ENCODE results near the gene ZNF407. TPM values are rescaled to one million over a fixed set of nuclear protein-coding genes. Genes with fewer than 3 reads are reported as not detected.

The ZNF407 gene
- total RNA-seq, 1 donor from 2014 or later: 11.4 TPM

- DNase-seq (ENCODE audit: low read depth in 2 of 2): no peak
These were observed 18.1 kb upstream of the ZNF407 start for GRCh38 chr18:74579496-74580065.

- no peak for DNase-seq (ENCODE audit: low read depth in 2 of 2)
These were observed 15.0 kb upstream of the ZNF407 start for GRCh38 chr18:74582642-74583041.

- no peak for DNase-seq (ENCODE audit: low read depth in 2 of 2)
These were observed 10.2 kb upstream of the ZNF407 start for GRCh38 chr18:74587441-74587840.

- no peak for DNase-seq (ENCODE audit: low read depth in 2 of 2)
These were observed 8.6 kb upstream of the ZNF407 start for GRCh38 chr18:74589021-74589420.

GRCh38 chr18:74589811-74590210, 7.9 kb upstream of the ZNF407 start:
- no peak for DNase-seq (ENCODE audit: low read depth in 2 of 2)

- no peak for DNase-seq (ENCODE audit: low read depth in 2 of 2)
These were observed 7.0 kb upstream of the ZNF407 start for GRCh38 chr18:74590671-74591070.

- no peak for DNase-seq (ENCODE audit: low read depth in 2 of 2)
These were observed 2.2 kb upstream of the ZNF407 start for GRCh38 chr18:74595431-74595830.

- peak in 1 of 2 donors; percentile 75 for DNase-seq (ENCODE audit: low read depth in 2 of 2)
These were observed 522 bp upstream of the ZNF407 start for GRCh38 chr18:74597034-74597661.

GRCh38 chr18:74598350-74599001, 806 bp downstream of the ZNF407 start:
- DNase-seq (ENCODE audit: low read depth in 2 of 2): peak; percentile 24 to 65

GRCh38 chr18:74604361-74604760, 6.7 kb downstream of the ZNF407 start:
- DNase-seq (ENCODE audit: low read depth in 2 of 2): no peak

- no peak for DNase-seq (ENCODE audit: low read depth in 2 of 2)
These were observed 7.1 kb downstream of the ZNF407 start for GRCh38 chr18:74604774-74605173.

- no peak for DNase-seq (ENCODE audit: low read depth in 2 of 2)
These were observed 11.0 kb downstream of the ZNF407 start for GRCh38 chr18:74608681-74609080.

- no peak for DNase-seq (ENCODE audit: low read depth in 2 of 2)
These were observed 11.9 kb downstream of the ZNF407 start for GRCh38 chr18:74609535-74609934.

- DNase-seq (ENCODE audit: low read depth in 2 of 2): no peak
These were observed 12.5 kb downstream of the ZNF407 start for GRCh38 chr18:74610051-74610615.

GRCh38 chr18:74610860-74611259, 13.2 kb downstream of the ZNF407 start:
- no peak for DNase-seq (ENCODE audit: low read depth in 2 of 2)

GRCh38 chr18:74611765-74612164, 14.1 kb downstream of the ZNF407 start:
- DNase-seq (ENCODE audit: low read depth in 2 of 2): no peak

- no peak for DNase-seq (ENCODE audit: low read depth in 2 of 2)
These were observed 15.7 kb downstream of the ZNF407 start for GRCh38 chr18:74613381-74613780.

GRCh38 chr18:74616494-74616893, 18.8 kb downstream of the ZNF407 start:
- no peak for DNase-seq (ENCODE audit: low read depth in 2 of 2)

GRCh38 chr18:74617486-74617885, 19.8 kb downstream of the ZNF407 start:
- DNase-seq (ENCODE audit: low read depth in 2 of 2): peak in 1 of 2 donors; percentile 38

GRCh38 chr18:74622072-74622471, 24.4 kb downstream of the ZNF407 start:
- no peak for DNase-seq (ENCODE audit: low read depth in 2 of 2)

GRCh38 chr18:74623047-74623816, 25.6 kb downstream of the ZNF407 start:
- DNase-seq (ENCODE audit: low read depth in 2 of 2): peak in 1 of 2 donors; percentile 28

GRCh38 chr18:74624466-74624865, 26.8 kb downstream of the ZNF407 start:
- DNase-seq (ENCODE audit: low read depth in 2 of 2): no peak
